Fibroblast of gingiva (primary cell): Measurements from ENCODE around the gene PTPRD.
A peak's percentile ranks its signal among the peaks of the same experiment; 100 is the strongest.

Experiments
- DNase-seq: peaks from one replicate; pipeline ENCODE4 v3.0.0-alpha.2; 2011; ENCODE audit warnings: low read depth

The PTPRD gene

DNA sequence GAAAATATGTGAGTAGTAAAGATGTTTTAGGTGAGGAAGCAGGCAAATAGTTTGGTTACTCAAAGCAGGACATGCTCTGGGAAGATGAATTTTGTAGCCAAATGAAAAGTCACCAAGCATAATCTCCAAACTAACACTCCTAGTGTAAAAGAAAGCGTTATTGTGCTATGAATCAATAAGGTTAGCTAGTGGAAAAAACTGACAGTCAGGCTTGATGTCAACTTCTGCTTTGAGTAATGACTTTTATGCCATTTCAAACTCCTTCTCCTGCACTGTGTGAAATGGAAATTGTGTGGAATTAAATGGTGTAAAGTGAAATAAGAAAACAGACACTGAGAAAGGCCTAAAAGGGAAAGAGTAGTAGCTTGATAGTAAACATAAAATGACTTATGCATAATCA is 2176.0 kb downstream of the PTPRD start:
- no peak for DNase-seq

DNA sequence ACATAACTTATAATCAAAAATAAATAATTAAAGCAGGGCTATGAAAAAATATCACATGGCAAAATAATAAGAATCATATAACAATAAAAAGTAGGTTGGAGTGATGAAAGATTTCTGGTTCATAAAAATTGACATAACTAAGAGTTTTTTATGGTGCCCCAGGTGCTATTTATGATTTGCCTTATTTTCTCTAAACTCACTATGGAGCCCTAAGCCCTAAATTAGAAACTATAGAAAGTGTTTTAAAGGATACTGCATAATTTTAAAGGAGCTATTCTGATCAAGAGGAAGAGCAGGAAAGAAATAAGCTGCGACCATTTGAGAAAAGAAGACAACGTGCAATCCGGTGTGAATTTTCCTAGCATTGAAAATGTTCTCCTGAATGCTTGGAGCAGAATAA is 2178.2 kb downstream of the PTPRD start:
- DNase-seq, result no peak

DNA sequence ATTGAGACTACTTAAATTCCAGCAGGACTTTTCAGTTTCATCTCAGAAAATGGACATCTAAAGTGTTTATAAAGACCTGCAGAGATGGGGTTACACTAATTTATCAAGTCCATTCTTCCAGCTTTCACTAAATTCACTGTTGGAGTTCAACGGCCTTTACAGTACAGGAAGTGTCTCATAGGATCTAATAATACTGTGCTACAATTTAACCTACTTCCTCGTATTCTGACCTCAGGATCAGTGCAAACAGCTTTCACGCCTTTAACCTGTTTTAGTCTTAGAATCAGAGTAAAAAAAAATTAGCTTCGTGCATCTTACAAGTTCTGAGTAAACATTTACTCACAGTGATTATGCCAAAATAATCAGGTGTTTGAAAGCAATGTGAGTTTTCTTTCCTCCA is 2180.6 kb downstream of the PTPRD start:
- DNase-seq, result no peak

DNA sequence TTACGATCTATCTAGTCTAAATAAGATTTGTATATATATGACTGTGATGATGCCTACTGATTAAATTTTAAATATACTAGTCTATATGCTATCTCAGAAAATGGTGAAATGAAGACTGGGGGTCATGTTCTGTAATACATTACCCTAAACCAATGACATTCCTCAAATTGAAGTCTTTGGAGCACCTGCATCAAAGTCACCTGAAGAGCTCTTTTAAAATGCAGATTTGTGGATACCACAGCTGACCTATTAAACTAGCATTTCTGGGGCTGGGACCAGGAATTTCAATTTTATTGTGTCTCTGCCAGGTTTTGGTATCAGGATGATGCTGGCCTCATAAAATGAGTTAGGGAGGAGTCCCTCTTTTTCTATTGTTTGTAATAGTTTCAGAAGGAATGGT is 2181.3 kb downstream of the PTPRD start:
- DNase-seq, result no peak

DNA sequence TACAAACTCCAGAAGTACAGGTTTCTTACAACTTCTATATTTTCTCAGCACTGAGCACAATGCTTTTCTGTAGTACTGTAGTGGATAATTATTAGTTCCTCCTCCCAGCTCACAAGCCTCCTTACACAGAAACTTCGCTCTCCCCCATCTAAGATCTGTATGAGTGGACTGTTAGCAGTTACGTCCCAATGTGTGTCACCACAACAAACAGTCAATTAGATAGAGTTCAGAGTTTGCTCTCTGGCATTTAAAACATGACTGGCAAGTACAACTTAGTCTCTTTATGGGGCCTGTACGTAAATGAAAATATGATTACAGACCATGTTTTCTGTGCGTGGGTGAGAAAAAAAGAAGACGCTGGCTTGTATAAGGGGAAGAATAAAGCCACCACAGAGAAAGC is 2181.9 kb downstream of the PTPRD start:
- DNase-seq, result no peak

DNA sequence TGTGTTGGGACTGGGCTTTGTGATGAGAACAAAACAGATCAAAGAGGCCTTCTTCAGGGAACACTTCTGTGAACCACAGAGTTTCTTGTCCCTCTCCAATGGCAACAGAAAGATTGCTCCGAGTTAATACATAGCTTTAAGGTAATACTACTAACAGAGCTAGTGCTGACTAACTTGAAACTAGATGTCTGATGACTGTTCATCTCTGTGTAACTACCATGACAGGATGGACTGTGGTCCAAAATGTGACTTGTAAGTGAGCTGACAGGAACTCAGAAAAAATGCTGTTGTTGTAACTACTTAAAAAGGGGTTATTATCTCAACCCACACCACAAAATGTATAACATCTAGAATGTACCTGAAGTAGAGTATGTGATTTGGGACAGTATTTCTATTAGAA is 2183.0 kb downstream of the PTPRD start:
- DNase-seq, result no peak

DNA sequence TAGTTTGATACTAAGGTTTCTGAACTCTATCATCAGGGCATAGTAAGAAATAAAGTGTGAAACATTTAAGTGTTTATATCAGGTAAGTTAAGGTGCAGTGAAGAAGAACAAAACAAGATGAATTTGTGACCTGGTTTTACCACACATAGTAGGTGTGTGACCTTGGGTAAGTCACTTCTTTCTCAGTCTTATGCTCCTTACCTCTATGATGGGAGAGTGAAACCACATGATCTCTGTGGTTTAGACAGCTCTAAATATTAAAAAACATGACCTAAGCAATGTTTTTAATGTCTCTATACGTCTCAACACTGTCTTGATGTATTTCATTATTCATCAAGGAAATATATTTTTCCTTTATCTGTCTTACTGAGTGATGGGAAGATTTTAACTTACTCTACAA is 2183.6 kb downstream of the PTPRD start:
- no peak for DNase-seq

DNA sequence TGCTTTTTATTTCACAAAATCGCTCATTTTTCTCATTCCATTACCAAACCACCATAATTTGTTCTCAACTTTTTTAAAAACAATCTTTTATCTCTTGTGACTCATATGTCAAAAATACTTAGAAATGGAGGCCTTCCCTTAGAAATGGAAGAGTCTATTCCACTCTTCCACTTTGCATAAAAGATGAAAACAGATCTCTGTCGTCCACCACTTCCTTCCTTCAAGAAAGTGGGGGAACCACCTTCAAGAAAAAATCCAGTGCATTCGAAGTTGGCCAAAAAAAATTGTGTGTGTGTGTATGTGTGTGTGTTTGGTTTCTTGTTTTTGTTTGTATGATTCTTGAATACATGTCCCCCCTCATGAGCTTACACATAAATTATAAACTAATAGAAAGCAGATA is 2184.4 kb downstream of the PTPRD start:
- DNase-seq, result no peak

DNA sequence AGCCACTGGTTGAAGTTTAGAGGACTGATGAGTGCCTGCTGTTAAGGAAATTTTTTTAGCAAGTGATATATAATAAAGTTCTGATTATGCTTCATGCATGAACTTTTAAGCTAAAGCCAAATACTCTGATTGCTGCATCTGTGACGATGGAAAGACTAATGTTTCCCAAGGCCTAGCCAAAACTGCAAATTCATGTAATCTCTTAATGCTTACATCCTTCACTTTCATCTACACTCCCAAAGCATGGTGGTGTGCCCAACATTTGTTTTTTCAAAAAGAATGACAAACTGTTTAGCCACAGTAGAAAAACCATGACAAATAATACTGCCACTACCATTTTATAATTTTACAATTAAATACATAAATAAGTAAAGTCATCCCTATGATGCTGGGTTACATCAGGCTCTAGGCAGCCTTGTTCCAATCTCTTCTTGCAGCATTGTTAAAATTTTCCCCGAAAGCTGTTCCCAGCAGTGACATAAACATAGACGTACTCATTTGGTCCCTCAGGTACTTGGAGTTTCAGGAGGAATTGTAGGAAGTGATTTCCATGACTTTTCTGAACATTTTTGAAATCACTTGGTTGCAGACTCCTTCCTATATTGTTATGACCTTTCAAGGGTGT is 2187.9 kb downstream of the PTPRD start:
- no peak for DNase-seq

DNA sequence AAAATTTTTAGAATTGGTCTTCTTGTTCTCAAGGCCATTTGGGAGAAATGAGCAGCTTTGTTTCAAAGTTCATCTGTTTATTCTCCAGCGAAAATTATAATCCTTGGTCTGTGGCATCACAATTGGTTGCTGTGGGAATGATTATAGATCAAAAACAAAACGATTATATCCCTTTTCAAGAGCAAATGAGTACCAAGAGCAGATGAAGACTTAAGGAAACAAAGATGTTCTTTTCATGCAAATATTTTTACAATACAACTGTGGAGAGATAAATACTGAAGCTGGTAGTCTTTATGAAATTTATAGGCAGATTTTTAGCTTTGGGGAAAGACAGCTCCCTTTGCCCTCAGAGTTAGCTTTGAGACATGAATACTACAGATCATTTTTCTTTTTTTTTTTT is 2192.4 kb downstream of the PTPRD start:
- DNase-seq, result no peak

DNA sequence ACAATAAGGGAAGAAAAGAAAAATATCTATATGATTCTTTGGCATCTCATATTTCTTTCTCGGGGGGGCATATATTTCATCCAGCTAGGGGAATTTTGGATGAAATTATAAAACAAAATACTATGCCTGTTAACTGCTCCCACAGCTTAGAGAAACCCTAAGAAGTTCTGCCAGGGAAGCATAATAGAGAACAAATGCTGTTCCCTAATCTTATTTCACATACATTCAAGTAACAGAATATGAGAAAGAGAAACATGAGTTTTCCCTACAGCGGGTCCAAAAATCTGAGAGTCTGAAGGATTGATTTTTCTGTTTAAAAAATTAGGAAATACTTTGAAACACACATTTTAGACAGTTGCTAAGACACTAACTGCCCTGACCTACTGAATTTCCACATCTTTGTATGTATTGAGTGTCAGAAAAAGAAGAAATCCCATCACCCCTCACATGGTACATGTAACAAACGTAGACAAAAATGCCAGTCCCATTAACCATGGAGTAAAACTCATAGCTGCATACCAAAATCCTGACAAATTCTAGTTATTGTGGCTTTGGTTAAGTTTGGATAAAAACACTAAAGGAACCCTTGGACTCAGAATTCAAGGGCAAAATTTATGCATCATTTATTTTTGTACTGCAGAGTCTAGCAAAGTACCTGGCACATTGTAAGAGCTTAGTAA is 2193.1 kb downstream of the PTPRD start:
- peak; percentile 8 for DNase-seq

DNA sequence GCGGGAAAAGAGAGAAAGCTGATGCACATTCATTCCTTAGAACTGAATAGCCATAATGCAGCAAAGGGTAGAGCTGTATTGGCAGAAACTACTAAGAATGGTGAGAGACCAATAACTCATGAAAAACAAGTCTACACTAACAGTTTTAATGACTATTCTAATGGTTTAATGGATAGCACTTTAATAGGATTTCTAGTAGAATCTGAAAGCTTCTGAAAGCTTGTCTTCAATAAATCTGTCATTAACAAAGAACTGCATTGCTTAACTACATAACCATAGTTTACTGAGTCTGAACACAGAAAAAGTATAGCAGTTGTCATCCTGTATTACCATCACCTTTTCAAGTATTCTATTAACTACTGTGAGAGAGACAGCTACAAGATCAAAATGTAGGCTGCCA is 2195.5 kb downstream of the PTPRD start:
- DNase-seq, result no peak

DNA sequence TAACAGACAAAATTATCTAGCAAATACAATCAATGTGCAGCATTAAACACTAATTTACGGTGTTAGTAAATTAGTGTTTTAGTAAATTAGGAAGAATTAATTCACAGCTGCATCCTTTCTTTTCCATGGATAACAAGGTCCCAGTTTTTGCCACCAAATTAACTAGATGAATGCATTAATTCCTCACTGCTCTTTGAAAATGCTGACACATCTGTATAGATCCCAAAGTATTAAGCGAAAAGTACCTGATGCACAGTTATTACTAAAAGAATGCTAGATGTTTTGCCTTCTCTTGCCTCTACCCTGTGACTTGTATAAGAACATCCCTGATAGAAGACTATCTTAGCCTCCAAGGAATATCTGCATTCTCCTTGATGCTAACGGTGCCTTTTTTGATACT is 2200.5 kb downstream of the PTPRD start:
- no peak for DNase-seq

DNA sequence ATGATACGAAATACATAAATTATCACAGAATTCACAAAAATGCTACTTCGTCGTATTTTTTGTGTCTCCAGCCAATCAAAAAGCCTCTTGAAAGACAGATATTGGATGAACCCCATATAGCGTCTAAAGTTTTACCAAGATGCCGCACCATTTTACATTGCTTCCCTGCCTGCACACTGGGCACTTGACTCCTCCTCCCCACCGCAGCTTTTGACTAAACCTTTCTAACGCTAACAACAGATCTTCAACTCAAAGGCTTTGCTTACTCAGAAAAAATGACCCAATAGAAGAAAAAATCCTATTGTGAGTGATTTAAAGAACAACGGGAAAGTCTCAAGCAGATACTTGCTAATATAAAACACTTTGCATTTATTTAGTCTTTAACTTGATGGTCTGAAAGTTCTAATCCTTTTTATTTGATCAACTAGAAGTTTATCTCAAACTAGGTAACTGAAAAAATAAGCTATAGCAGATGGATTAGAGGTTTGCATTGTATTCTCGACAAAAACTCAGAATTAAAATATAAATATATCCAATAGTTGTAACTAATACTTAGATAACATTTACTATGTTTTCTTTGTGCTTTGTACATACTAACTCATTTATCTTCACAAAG is 2204.1 kb downstream of the PTPRD start:
- DNase-seq, result no peak

DNA sequence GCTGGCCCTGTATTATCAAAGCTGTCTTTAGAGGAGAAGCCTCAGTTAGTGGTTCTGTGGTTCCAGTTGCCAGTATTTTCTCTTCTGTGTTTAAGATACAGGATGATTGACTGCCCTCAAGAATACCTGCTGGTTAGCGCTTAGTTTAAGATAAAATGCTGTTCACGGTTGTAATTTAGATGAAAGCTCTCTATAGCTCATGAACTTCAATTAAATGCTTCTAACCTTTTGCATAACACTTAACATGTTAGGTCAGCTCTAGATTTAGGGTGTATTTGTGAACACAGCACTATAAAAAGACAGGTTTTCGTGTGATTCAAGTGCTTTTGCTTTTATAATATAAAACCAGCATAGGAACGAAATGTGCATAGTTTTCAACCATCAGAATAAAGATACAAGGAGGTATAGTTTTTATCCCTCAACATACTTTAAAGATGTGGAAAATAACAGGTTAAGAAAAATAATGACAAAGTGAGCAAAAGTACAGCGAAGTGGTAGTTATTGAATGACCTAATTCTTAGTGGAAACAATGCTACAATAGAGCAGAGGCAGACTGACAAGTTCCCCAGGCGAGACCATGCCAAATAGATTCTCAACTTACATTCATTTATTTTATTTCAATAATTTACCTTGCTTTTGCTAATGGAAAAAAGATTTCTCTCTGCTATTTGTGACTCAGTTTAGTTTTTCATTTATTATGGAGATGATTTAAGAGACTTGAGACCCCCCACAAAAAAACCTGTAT is 2210.7 kb downstream of the PTPRD start:
- no peak for DNase-seq

DNA sequence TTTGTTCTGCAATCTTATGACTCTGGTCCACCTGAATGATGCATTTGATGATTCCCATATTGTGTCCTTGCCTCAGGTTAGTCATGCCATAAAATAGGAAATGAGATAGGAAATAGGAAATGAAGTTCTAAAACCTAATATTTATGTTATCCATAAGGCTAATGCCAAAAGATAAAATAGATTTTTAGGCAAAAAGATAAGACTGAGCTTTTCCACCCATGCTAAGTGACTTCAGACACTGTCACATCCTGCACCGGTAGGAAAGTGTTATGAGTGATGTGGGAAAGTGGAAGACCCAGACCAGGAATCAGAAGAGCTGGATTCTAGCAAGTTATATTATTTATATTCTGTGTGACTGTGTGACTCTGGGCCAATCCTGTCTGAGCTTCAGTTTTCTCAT is 2212.4 kb downstream of the PTPRD start:
- no peak for DNase-seq

DNA sequence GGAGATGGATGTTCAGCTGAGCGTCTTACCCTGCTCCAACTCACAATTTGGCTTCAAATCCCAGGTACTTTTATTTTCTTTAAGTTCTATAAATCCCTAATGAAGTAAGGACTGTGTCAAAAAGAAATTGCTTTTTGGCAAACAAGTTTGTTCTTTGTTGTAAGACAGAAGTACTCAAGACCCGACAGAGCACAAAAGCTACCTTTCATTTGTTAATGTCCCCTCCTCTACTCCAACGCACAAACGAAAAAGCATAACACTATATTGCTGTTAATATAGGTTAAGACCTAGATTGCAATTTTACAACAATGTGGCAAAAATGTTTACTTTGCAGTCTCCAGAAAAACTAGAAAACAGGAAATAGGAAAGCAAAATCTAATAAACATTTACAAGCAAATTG is 2217.8 kb downstream of the PTPRD start:
- DNase-seq, result no peak

DNA sequence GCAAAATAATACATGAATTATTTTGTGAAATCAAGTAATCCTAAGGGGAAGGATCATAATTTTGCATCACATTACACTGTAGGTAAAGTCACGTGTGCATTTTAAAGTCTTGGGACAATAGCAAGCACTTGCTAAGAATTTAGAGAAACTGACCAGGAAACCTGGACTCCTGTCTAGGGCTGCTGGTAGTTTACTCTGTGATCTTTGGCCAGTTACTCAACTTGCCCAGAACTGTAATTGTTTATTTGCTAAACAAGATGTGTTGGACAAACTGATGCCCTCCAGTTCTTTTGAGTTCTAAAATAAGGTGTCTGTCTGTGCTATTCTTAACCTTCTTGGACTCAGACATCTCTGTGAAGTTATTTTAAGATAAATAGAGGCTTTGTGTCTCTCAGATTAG is 2218.5 kb downstream of the PTPRD start:
- no peak for DNase-seq

DNA sequence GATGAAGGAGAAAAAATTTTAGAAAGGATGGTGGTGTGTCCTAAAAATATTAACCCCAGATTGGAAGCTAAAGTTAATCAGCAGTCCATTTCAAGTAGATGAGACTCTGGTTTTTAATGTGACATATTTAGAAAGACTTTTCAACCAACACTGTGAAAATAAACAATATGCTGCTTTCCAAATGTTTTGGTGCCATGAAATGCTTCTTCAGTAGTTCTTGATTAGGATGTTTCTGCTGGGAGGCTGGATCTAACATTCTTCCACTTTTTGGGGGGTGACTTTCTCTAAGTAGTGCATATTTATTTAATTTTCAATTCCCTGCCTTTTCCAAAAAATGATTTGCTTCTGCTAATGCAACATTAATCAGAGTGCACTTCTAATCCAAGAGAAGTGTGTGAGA is 2219.9 kb downstream of the PTPRD start:
- no peak for DNase-seq

DNA sequence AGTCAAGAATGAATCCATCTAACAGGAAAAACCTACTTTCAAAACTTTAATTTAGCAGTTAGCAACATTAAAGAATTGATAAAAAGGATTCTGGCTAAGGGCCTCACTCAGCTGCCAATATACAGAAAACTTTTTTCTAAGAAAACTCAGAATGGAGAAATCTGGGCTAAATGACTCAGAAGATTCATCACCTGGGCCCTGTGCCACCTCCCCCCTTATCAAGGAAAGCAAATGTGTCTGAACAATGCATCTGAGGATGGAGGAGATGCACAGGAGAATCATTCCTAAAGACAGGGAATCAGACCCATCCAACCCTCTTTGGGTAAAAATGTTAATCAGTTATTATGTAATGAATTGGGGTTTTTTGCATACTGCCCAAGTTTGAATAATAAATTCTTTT is 2221.2 kb downstream of the PTPRD start:
- no peak for DNase-seq

DNA sequence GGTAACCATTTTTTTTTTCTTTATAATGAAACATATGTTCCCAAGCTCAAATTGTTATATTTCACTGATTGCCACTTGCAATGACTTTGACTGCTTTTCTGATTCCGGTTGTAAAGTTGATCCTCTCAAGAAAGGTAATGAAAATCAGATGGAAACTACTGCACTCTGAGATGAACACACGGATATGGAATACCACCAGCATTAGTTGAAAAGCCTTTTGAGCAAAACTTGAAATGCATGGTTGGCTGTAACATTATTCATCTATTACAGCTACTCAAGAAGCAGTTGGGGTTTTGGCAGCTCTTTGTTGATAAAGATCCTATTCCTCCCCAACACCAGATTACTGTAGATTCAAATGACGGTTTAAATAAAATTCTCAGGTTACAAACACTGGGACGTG is 2221.7 kb downstream of the PTPRD start:
- DNase-seq, result no peak

DNA sequence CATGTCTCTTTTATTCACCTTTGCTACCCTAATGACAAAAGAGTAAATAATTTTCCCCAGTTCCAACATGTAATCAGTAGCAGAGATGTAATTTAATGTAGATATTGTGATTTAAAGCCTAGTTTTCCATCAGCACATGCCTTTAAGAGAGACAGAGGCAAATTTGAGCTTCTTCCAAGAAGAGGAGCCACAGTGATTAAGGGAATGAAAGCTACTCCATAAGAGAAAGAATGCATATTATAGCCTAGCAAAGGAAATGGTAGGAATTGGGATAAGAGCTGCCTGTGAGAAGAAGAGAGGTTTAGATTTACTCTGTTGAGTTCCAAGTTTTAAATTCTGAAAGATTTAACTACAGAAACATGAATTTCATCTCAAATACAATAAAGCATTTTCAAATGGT is 2222.2 kb downstream of the PTPRD start:
- no peak for DNase-seq

DNA sequence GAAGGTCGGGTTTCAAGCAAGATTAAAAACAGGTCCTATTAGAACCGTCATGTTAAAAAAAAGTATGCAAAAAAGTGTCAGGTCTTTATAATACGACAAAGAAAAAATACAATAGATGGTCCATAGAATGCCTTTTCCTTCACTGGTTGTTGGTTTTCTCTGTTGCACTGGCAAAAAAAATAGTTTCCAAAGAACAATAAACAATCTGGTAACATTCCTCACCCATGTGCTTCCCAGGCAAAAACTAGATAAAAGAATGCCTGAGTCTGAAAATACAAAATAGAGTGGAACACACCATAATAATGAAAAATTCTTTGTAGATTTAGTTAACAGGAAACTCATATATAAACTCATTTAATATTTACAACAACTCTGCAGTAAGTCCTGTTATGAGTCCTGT is 2223.3 kb downstream of the PTPRD start:
- DNase-seq, result no peak
